Lower leg skin (tissue), 4 donors: ENCODE data around the gene CENPVL1. TPM values are rescaled to one million over a fixed set of nuclear protein-coding genes. Genes with fewer than 3 reads are reported as not detected.
A peak's percentile ranks its signal among the peaks of the same experiment; 100 is the strongest.

Experiments used
- DNase-seq, 2 donors: peaks; one replicate each; pipeline ENCODE4 v3.0.0-alpha.2; 2019; ENCODE audit warnings: low spot score in 2 of 2
- H3K4me3 ChIP-seq: fragments of 200-600 bp; sonication (generic); 2 replicates; pipeline ENCODE4 v1.5.1; 2017; ENCODE audit warnings: mild to moderate bottlenecking, low read depth; ENCODE audit not compliant: poor library complexity, severe bottlenecking
- POLR2A ChIP-seq, 2 donors: fragments of 450-650 bp; IDR thresholded peaks; one replicate each; pipeline ENCODE4 v1.6.1; 2016 to 2017; ENCODE audit warnings: antibody characterized with exemption in 2 of 2, mild to moderate bottlenecking in 1 of 2, moderate library complexity in 1 of 2
- WGBS, 2 donors: methylation state at CpG; one replicate each; pipeline ENCODE4 v1.1.5; 2018; 5-methylcytosine and 5-hydroxymethylcytosine counted together
- intact Hi-C: fragments of 100-400 bp; cut with DNase I; formaldehyde crosslinking; loops from one replicate; pipeline ENCODE4 v1.15.0; 2023; ENCODE audit warnings: low total_unique reads
- total RNA-seq, 4 donors: library from RNA; depleted of rRNA; stranded (reverse); fragments of >200 nt; gene quantifications; one replicate each; pipeline ENCODE4 v1.1.0, GENCODE V29; 2016
- TF ChIP-seq, protein P1 (sequence below), 3 donors: fragments of 450-650 bp; IDR thresholded peaks; one replicate each; pipeline ENCODE4 v1.5.1; 2016; ENCODE audit warnings: antibody characterized with exemption in 3 of 3, mild to moderate bottlenecking in 3 of 3, moderate library complexity in 2 of 3

CENPVL1 gene
- total RNA-seq, 4 donors from 2014 or later = not detected

DNA sequence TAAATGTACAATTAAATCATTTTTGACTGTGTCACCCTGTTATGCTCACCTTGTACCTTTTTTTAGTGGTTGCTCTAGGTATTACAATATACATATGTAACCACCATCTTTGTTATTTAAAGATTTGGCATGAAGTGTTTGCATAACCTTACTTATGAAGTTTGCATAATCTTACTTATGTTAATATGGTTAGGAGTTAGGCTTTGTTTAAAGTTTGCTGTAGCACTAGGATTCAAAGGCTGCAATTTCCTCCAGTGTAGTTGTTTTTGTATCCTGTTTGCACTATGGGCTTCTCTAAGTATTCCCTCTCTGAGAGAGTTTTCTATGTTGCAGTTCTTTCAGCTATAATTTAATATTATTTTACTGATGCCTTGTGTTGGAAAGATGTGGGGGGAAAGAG, 17.9 kb downstream of the CENPVL1 start:
- no peak overlapping the region for H3K4me3 ChIP-seq
- no peak for DNase-seq
- intact Hi-C loops = no loop called here
- TF ChIP-seq, protein P1, sequence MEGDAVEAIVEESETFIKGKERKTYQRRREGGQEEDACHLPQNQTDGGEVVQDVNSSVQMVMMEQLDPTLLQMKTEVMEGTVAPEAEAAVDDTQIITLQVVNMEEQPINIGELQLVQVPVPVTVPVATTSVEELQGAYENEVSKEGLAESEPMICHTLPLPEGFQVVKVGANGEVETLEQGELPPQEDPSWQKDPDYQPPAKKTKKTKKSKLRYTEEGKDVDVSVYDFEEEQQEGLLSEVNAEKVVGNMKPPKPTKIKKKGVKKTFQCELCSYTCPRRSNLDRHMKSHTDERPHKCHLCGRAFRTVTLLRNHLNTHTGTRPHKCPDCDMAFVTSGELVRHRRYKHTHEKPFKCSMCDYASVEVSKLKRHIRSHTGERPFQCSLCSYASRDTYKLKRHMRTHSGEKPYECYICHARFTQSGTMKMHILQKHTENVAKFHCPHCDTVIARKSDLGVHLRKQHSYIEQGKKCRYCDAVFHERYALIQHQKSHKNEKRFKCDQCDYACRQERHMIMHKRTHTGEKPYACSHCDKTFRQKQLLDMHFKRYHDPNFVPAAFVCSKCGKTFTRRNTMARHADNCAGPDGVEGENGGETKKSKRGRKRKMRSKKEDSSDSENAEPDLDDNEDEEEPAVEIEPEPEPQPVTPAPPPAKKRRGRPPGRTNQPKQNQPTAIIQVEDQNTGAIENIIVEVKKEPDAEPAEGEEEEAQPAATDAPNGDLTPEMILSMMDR (IDR thresholded peaks at IDR 0.05) = no peak
- TF ChIP-seq POLR2A (IDR thresholded peaks at IDR 0.05) = no peak

DNA sequence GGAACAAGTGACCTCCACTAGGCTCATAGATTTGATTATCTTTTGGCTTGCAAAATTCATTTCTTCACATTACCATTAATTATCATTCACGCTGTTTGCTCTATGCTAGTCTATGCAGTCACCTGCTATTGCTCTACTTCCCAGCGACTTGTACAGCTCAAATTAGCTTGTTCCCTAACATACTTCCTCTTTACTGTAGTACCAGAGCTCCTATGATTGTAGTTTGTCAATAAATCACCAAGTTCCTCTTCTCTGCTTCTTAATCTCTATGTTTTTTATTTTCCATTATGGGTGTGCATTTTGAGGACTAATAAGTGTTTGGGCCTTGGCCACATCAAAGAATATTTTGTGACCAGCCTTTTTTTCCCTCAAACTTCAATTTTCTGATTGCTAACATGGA, 26.8 kb downstream of the CENPVL1 start:
- DNase-seq = no peak
- no peak overlapping the region for H3K4me3 ChIP-seq
- intact Hi-C loops = no loop called here
- WGBS, 2 donors = 57 to 73% methylated on average over 2 of the region's 2 CpGs
- TF ChIP-seq, protein P1 (IDR thresholded peaks at IDR 0.05) = no peak
- TF ChIP-seq POLR2A (IDR thresholded peaks at IDR 0.05) = no peak

DNA sequence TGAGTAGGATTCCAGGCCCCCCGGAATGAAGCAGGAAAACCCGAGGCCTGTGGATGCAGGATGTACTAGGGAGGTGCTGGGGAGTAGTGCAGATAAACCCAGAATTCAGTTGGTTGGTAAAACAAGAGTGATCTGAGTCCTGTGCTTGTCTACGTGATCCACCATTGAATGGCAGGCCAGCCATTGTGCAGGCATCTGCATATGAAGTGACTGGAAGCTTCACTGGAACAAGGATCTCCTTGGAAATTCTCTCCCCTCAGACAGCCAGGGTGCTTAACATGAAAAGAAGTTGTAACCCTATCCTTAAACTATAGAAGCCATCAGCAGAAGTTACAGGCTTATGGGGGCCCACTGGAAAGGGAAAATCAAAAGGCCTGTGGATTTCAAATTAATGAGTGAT, 32.3 kb downstream of the CENPVL1 start:
- TF ChIP-seq, protein P1 (IDR thresholded peaks at IDR 0.05) = no peak
- TF ChIP-seq POLR2A (IDR thresholded peaks at IDR 0.05) = no peak
- intact Hi-C loops = no loop called here
- DNase-seq = no peak
- H3K4me3 ChIP-seq = no peak overlapping the region
- WGBS, 2 donors = 57 to 78% methylated on average over 3 of the region's 3 CpGs

DNA sequence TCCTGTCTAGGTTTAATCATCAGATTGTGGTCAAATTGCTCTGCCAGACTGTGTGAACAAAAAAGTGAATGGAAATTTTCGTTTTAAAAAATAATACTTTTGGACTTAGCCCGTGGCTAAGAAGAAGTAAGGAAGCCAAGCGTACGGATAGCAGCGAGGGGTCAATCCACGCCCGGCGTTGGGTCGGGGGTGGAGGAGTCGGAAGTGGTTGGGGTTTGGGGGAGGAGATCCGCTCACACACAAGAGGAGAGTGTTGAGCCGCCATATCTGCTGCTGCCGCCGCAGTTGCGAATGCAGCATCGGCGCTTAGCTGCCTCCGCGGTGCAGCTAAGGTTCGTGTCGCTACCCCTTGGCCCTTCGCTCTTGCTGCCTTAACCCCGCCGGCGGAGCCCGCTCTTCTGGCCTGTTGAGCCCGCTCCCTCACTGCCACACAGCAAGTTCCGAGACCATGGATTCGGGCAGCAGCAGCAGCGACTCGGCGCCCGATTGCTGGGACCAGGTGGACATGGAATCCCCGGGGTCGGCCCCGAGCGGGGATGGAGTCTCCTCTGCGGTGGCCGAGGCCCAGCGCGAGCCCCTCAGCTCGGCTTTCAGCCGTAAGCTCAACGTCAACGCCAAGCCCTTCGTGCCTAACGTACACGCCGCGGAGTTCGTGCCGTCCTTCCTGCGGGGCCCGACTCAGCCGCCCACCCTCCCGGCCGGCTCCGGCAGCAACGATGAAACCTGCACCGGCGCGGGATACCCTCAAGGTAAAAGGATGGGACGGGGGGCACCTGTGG, 33.1 kb downstream of the CENPVL1 start, which contains the start of gene GSPT2:
TSS of gene GSPT2 (plus strand) at position 264 of the 779 bp plus-strand sequence. CDS start at position 449, 185 bp downstream.
- WGBS, 2 donors = 0 to 28% methylated on average over 35 to 59 of the region's 63 CpGs
- peak within 1 kb of the TSS; percentile 48 for H3K4me3 ChIP-seq
- TF ChIP-seq, protein P1 (IDR thresholded peaks at IDR 0.05) = no peak
- no peak for TF ChIP-seq POLR2A (IDR thresholded peaks at IDR 0.05)
- peak; percentile 46 to 89 for DNase-seq
- intact Hi-C loops = no loop called here

DNA sequence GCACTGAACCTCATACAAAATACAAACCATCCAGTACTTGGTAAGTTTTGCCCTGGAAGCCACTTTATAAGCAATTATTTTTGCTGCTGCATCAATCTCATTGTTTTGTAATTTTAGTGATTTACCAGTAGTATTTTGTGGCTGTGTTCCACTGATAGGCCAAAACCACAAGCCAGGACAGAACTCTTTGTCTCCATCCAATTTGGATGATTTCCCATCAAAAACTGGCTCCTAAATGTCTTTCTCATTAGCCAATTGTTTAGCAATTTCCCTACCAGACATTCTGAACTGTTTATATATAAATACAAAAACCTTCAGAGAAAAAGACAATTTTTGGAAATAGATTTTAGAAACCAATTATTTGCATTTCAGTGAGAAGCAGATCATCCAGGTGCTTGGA, 37.4 kb downstream of the CENPVL1 start:
- intact Hi-C loops = no loop called here
- no peak overlapping the region for H3K4me3 ChIP-seq
- DNase-seq = no peak
- TF ChIP-seq, protein P1 (IDR thresholded peaks at IDR 0.05) = no peak
- no peak for TF ChIP-seq POLR2A (IDR thresholded peaks at IDR 0.05)
